ENCODE data around the gene RNF40. TPM values are rescaled to one million over a fixed set of nuclear protein-coding genes. Genes with fewer than 3 reads are reported as not detected.

Gene RNF40
- polyA plus RNA-seq, 1 donor (not counting 4 experiments of a cell fraction or from before 2014, with no cell fraction given), result 52.7 TPM

GRCh38 chr16:30747799-30748633, 14.1 kb upstream of the RNF40 start, which contains the start of gene PHKG2:
TSS of gene PHKG2 (plus strand) at chr16:30748425. CDS start at chr16:30748821, 396 bp downstream.
- no peaks in the 10 kb centered on the region for H3K27me3 ChIP-seq (ENCODE audit: control insufficient read depth, extremely low read depth, insufficient read depth, low read length)
- H3K79me2 ChIP-seq (ENCODE audit: control insufficient read depth, insufficient read depth, low read length), result peaks cover 28% of the 10 kb centered on the region
- FAIRE-seq (peak; percentile 57), DNase-seq (ENCODE audit: low read depth, low spot score) (peak; percentile 90)
- H3K4me1 ChIP-seq (ENCODE audit: control insufficient read depth, extremely low read depth, insufficient read depth, low read length), result peaks cover 13% of the 10 kb centered on the region
- H3K4me3 ChIP-seq (ENCODE audit: control insufficient read depth in 2 of 3, extremely low read depth in 1 of 3, insufficient read depth in 2 of 3, low read depth in 1 of 3, low read length in 3 of 3), result peak within 1 kb of the TSS; percentile 61 to 65 (median 64)
- no peak within 1 kb of the TSS for H2AFZ ChIP-seq (ENCODE audit: control insufficient read depth, low read length)
- peak within 1 kb of the TSS; percentile 73 for H3K4me2 ChIP-seq (ENCODE audit: control insufficient read depth, extremely low read depth, insufficient read depth, low read depth, low read length)
- H3K27ac ChIP-seq (ENCODE audit: control insufficient read depth, insufficient read depth, low read length), result peak within 1 kb of the TSS; percentile 65
- peak within 1 kb of the TSS; percentile 71 for H3K9ac ChIP-seq (ENCODE audit: control insufficient read depth, extremely low read depth, insufficient read depth, low read length)
- H3K9me1 ChIP-seq (ENCODE audit: control insufficient read depth, extremely low read depth, insufficient read depth, low read length), result no peaks in the 10 kb centered on the region
- H3K9me3 ChIP-seq (ENCODE audit: control insufficient read depth, low read depth, low read length), result no peaks in the 10 kb centered on the region
- H4K20me1 ChIP-seq (ENCODE audit: control insufficient read depth, extremely low read depth, insufficient read depth, low read length), result peaks cover 4% of the 10 kb centered on the region
- H3K36me3 ChIP-seq (ENCODE audit: control insufficient read depth in 2 of 2, extremely low read depth in 1 of 2, insufficient read depth in 2 of 2, low read length in 2 of 2), result peaks cover 22 to 43% of the 10 kb centered on the region in 2 experiments
- dilution Hi-C loops (cut with MboI; ENCODE audit: extremely low pct_ligation_motif_present, low sequenced_read_pairs), result no loop called here
- no peak for TF ChIP-seq CTCF (optimal IDR thresholded peaks at IDR 0.05 in 1 of 3, IDR thresholded peaks at IDR 0.05 in 1 of 3, conservative IDR thresholded peaks at IDR 0.05 in 1 of 3; ENCODE audit: extremely low read depth in 1 of 3, insufficient read depth in 2 of 3, low read length in 3 of 3)
- TF ChIP-seq EZH2 (IDR thresholded peaks at IDR 0.05; ENCODE audit: low read length), result no peak

- peak overlapping the region; percentile 44 for H3K27ac ChIP-seq (ENCODE audit: control insufficient read depth, insufficient read depth, low read length)
- H2AFZ ChIP-seq (ENCODE audit: control insufficient read depth, low read length), result no peak overlapping the region
- FAIRE-seq (no peak), DNase-seq (ENCODE audit: low read depth, low spot score) (no peak)
- H3K4me1 ChIP-seq (ENCODE audit: control insufficient read depth, extremely low read depth, insufficient read depth, low read length), result peaks cover 13% of the 10 kb centered on the region
- H3K9ac ChIP-seq (ENCODE audit: control insufficient read depth, extremely low read depth, insufficient read depth, low read length), result peak overlapping the region; percentile 71
- no peaks in the 10 kb centered on the region for H3K9me1 ChIP-seq (ENCODE audit: control insufficient read depth, extremely low read depth, insufficient read depth, low read length)
- TF ChIP-seq CTCF (optimal IDR thresholded peaks at IDR 0.05 in 1 of 3, IDR thresholded peaks at IDR 0.05 in 1 of 3, conservative IDR thresholded peaks at IDR 0.05 in 1 of 3; ENCODE audit: extremely low read depth in 1 of 3, insufficient read depth in 2 of 3, low read length in 3 of 3), result no peak
- TF ChIP-seq EZH2 (IDR thresholded peaks at IDR 0.05; ENCODE audit: low read length), result no peak
- peak overlapping the region; percentile 57 for H3K4me2 ChIP-seq (ENCODE audit: control insufficient read depth, extremely low read depth, insufficient read depth, low read depth, low read length)
- peaks cover 24 to 38% of the 10 kb centered on the region in 2 experiments for H3K36me3 ChIP-seq (ENCODE audit: control insufficient read depth in 2 of 2, extremely low read depth in 1 of 2, insufficient read depth in 2 of 2, low read length in 2 of 2)
- H3K79me2 ChIP-seq (ENCODE audit: control insufficient read depth, insufficient read depth, low read length), result peaks cover 20% of the 10 kb centered on the region
- H4K20me1 ChIP-seq (ENCODE audit: control insufficient read depth, extremely low read depth, insufficient read depth, low read length), result peaks cover 4% of the 10 kb centered on the region
- H3K9me3 ChIP-seq (ENCODE audit: control insufficient read depth, low read depth, low read length), result no peaks in the 10 kb centered on the region
- dilution Hi-C loops (cut with MboI; ENCODE audit: extremely low pct_ligation_motif_present, low sequenced_read_pairs), result no loop called here
- peak overlapping the region; percentile 61 to 65 (median 64) for H3K4me3 ChIP-seq (ENCODE audit: control insufficient read depth in 2 of 3, extremely low read depth in 1 of 3, insufficient read depth in 2 of 3, low read depth in 1 of 3, low read length in 3 of 3)
- no peaks in the 10 kb centered on the region for H3K27me3 ChIP-seq (ENCODE audit: control insufficient read depth, extremely low read depth, insufficient read depth, low read length)
Measured at GRCh38 chr16:30748634-30749445, 13.3 kb upstream of the RNF40 start.

Measured in keratinocyte (primary cell).